ENCODE measurements around the gene KRT33B. TPM values are rescaled to one million over a fixed set of nuclear protein-coding genes. Genes with fewer than 3 reads are reported as not detected.
A peak's percentile ranks its signal among the peaks of the same experiment; 100 is the strongest.
"Not testable (repeated sequence)": the region's sequence is repeated elsewhere in the genome, so short reads cannot be mapped to it uniquely, and the experiment has no call there.

KRT33B gene
- total RNA-seq, 4 donors from 2014 or later = not detected

DNA sequence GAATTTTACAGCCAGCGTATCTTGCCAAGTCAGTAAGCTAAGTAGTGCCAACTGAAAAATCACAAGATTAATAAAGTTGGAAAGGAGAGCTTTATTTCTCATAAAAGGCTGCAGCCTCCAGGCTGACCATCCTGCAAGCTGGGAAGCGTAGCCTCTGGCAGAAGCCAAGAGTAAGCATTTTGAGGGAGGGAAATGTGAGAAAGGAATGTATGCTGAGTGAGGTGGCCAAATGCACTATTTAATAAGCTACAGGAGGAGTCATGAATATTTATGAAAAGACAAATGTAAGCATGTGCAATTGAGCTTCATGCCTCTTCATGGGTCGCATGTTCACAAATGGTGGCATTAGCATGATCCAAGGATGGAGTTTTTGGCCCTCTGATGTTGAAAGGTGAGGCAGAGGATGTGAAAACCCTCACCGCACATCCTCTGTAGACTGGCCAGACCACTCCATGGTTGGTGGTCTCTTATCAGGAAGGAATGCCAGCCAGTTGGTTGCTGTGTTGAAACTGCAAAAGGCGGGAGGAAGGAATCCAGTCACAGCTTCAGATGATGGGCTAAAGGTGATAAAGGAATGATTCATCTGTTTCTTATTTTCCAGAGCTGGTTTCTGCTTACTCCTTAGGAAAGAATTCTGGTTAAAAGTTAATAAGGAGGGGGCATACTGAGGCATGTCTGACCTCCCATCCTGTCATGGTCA lies 9.2 kb downstream of the KRT33B start:
- Histone ChIP-seq H3K27ac (replicated peaks in 1 of 4) (no peak overlapping the region), H3K9me3 (peaks cover 0 to 6% (median 0%) of the 10 kb centered on the region in 4 donors), H3K4me1 (no peaks in the 10 kb centered on the region), H3K4me3 (no peak overlapping the region), H3K27me3 (no peaks in the 10 kb centered on the region), H3K36me3 (no peaks in the 10 kb centered on the region)
- DNase-seq (ENCODE audit: extremely low spot score) = peak; percentile 72
- WGBS = 77% methylated on average over 5 of the region's 5 CpGs
- TF ChIP-seq POLR2AphosphoS5 (IDR thresholded peaks at IDR 0.05) = no peak
- TF ChIP-seq POLR2A (IDR thresholded peaks at IDR 0.05; ENCODE audit: low read depth) = no peak
- TF ChIP-seq, protein P1, sequence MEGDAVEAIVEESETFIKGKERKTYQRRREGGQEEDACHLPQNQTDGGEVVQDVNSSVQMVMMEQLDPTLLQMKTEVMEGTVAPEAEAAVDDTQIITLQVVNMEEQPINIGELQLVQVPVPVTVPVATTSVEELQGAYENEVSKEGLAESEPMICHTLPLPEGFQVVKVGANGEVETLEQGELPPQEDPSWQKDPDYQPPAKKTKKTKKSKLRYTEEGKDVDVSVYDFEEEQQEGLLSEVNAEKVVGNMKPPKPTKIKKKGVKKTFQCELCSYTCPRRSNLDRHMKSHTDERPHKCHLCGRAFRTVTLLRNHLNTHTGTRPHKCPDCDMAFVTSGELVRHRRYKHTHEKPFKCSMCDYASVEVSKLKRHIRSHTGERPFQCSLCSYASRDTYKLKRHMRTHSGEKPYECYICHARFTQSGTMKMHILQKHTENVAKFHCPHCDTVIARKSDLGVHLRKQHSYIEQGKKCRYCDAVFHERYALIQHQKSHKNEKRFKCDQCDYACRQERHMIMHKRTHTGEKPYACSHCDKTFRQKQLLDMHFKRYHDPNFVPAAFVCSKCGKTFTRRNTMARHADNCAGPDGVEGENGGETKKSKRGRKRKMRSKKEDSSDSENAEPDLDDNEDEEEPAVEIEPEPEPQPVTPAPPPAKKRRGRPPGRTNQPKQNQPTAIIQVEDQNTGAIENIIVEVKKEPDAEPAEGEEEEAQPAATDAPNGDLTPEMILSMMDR (IDR thresholded peaks at IDR 0.05) = no peak
- no peak for TF ChIP-seq EP300 (IDR thresholded peaks at IDR 0.05)
- intact Hi-C loops (cut with DNase I) = no loop called here

DNA sequence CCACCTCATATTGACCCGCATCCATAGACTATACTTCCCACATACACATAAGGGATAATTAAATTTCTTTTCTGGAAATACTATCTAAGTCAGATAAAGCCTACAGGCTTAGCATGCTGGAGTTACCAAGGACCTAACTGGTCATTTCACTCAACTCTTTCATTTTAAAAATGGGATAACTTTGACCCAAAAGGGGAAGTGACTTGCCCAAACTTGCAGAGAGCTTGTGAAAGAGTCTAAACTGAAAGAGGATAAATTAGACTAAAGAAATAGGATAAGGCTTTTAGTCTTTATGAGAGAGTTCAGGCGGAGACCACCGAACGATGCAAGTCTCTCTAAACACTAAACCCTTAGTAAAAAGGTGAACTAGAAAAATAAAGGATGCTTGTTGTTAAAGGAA lies 15.1 kb downstream of the KRT33B start:
- intact Hi-C loops (cut with DNase I) = no loop called here
- H3K4me3 ChIP-seq = no peak overlapping the region
- no peaks in the 10 kb centered on the region for H3K4me1 ChIP-seq
- no peaks in the 10 kb centered on the region for H3K27me3 ChIP-seq
- no peak for DNase-seq (ENCODE audit: extremely low spot score)
- H3K36me3 ChIP-seq = no peaks in the 10 kb centered on the region
- no peak overlapping the region for H3K27ac ChIP-seq (replicated peaks in 1 of 4)
- WGBS = 86% methylated on average over 4 of the region's 4 CpGs
- no peak for TF ChIP-seq POLR2A (IDR thresholded peaks at IDR 0.05; ENCODE audit: low read depth)
- TF ChIP-seq POLR2AphosphoS5 (IDR thresholded peaks at IDR 0.05) = no peak
- TF ChIP-seq EP300 (IDR thresholded peaks at IDR 0.05) = no peak
- TF ChIP-seq, protein P1 (IDR thresholded peaks at IDR 0.05) = no peak
- H3K9me3 ChIP-seq = no peaks in the 10 kb centered on the region

DNA sequence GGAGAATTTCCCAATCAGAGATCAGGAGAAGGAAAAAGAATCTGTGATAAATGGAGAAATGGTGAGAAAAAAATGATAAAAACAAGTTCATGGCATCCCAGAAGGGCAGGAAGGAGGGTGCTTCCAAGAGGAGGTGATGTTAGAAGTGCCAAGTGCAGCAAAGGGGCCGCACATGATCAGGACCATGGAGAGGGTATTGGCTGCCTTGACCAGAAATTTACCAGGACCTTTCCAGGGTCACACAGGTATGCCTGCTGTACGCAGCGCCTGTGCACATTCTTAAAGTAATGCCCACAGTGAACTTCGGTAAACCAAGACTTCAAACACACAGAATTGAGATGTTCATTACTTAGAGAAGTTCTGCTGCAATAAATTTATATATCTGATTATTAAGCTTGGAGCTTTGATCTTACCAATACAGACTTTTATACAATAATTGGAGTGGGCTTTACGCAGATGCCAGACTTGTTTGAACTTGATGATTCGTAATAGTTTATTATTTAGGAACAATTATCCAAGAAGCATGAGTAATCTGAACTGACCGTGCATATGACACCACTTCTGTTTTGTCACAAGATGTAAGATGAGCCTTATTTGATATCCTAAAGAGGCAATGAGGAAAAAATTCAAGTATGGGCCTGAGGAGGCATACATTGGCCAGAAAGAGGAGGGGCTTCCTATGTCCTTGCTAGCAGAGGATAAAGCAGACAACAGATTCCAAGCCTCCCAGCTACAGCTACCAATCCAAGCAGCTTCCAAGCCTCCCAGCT lies 16.8 kb downstream of the KRT33B start:
- Histone ChIP-seq H3K36me3 (no peaks in the 10 kb centered on the region), H3K27me3 (no peaks in the 10 kb centered on the region), H3K4me3 (no peak overlapping the region), H3K4me1 (no peaks in the 10 kb centered on the region), H3K9me3 (no peaks in the 10 kb centered on the region), H3K27ac (replicated peaks in 1 of 4) (no peak overlapping the region)
- no peak for DNase-seq (ENCODE audit: extremely low spot score)
- intact Hi-C loops (cut with DNase I) = no loop called here
- 73% methylated on average over 7 of the region's 7 CpGs for WGBS
- TF ChIP-seq, protein P1 (IDR thresholded peaks at IDR 0.05) = no peak
- TF ChIP-seq POLR2AphosphoS5 (IDR thresholded peaks at IDR 0.05) = no peak
- no peak for TF ChIP-seq EP300 (IDR thresholded peaks at IDR 0.05)
- TF ChIP-seq POLR2A (IDR thresholded peaks at IDR 0.05; ENCODE audit: low read depth) = no peak

DNA sequence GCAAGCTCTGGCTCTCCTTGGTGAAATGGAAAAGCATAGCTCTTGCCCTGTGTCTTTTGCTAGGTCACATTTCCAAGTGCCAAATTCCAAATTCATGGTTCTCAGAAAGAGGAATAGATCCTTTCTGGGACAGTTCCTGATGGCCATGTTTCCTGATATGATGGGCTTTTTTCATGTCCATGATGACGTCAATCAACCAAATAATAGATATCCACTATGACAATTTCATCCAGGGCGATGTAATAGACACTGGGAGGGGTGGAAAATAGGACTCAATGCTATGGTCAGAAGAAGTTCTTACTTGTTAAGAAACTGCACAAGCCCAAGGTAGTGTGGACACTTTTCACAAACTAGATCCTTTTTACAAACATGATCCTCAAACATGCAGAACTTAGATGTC lies 18.4 kb downstream of the KRT33B start:
- Histone ChIP-seq H3K9me3 (no peaks in the 10 kb centered on the region), H3K4me1 (no peaks in the 10 kb centered on the region), H3K4me3 (no peak overlapping the region), H3K27ac (replicated peaks in 1 of 4) (no peak overlapping the region), H3K36me3 (no peaks in the 10 kb centered on the region), H3K27me3 (no peaks in the 10 kb centered on the region)
- TF ChIP-seq POLR2AphosphoS5 (IDR thresholded peaks at IDR 0.05) (no peak), POLR2A (IDR thresholded peaks at IDR 0.05; ENCODE audit: low read depth) (no peak)
- 61% methylated on average over 2 of the region's 2 CpGs for WGBS
- DNase-seq (ENCODE audit: extremely low spot score) = no peak
- intact Hi-C loops (cut with DNase I) = no loop called here

DNA sequence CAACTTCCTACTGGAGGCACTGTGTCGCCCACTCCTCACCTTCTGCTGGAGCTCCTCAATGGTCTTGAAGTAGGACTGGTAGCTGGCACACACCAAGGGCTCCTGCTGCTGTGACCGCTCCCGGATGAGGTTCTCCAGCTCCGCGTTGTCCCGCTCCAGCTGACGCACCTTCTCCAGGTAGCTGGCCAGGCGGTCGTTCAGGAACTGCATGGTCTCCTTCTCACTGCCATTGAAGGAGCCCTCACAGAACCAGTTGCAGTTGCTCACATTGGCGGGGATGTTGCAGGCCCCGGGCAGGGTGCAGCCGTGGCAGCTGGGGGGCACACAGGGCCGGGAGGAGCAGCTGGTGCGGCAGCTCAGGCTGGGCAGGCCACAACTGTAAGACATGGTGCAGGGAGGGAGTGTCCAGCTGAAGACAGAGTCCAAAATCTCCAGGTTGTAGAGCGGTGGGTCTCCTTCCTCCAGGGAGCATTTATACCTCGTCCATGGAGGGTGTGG lies 19.2 kb downstream of the KRT33B start, which contains the start of gene KRT33A:
TSS of gene KRT33A (minus strand) at position 448 of the 498 bp plus-strand sequence. CDS start at position 387, 61 bp downstream.
- H3K4me3 ChIP-seq; intact Hi-C loops (cut with DNase I); DNase-seq (ENCODE audit: extremely low spot score); H3K9me3 ChIP-seq; H3K27me3 ChIP-seq; H3K36me3 ChIP-seq; H3K27ac ChIP-seq (replicated peaks in 1 of 4); H3K4me1 ChIP-seq: not testable (repeated sequence)
- 93% methylated on average over 16 of the region's 16 CpGs for WGBS

All from esophagus muscularis mucosa (tissue), 4 donors.